Epithelial cell of esophagus (primary cell): ENCODE data around the gene FLNB.
A peak's percentile ranks its signal among the peaks of the same experiment; 100 is the strongest.

Source experiments
- DNase-seq: peaks from one replicate; pipeline ENCODE4 v3.0.0; 2010; ENCODE audit warnings: low read depth
- H3K4me3 ChIP-seq: 2 replicates; pipeline ENCODE4 v1.5.1; 2011; ENCODE audit warnings: mild to moderate bottlenecking, low read length, control low read depth
- CTCF ChIP-seq: IDR thresholded peaks from 2 replicates; pipeline ENCODE4 v1.5.1; 2011; ENCODE audit warnings: low read depth, mild to moderate bottlenecking, low read length, control low read depth, inconsistent platforms; ENCODE audit not compliant: insufficient read depth; ENCODE audit errors: missing control alignments

Gene FLNB

GRCh38 chr3:58150810-58151199 lies 142.6 kb downstream of the FLNB start:
- no peak for TF ChIP-seq CTCF
- peak; percentile 65 for DNase-seq

GRCh38 chr3:58151637-58152036 lies 143.4 kb downstream of the FLNB start:
- TF ChIP-seq CTCF: no peak
- no peak overlapping the region for H3K4me3 ChIP-seq
- no peak for DNase-seq

More at GRCh38 chr3:58150810-58151199, 142.6 kb downstream of the FLNB start:
- no peak overlapping the region for H3K4me3 ChIP-seq

- TF ChIP-seq CTCF: no peak
- H3K4me3 ChIP-seq: no peak overlapping the region
- no peak for DNase-seq
Measured at GRCh38 chr3:58152225-58153015, 144.2 kb downstream of the FLNB start.

- no peak for DNase-seq
- no peak for TF ChIP-seq CTCF
- H3K4me3 ChIP-seq: no peak overlapping the region
Measured at GRCh38 chr3:58153371-58153770, 145.1 kb downstream of the FLNB start.

- no peak overlapping the region for H3K4me3 ChIP-seq
- DNase-seq: no peak
- no peak for TF ChIP-seq CTCF
Measured at GRCh38 chr3:58154626-58155449, 146.6 kb downstream of the FLNB start.

- DNase-seq: peak; percentile 27
- H3K4me3 ChIP-seq: no peak overlapping the region
- TF ChIP-seq CTCF: no peak
Measured at GRCh38 chr3:58155838-58156237, 147.6 kb downstream of the FLNB start.

- H3K4me3 ChIP-seq: no peak overlapping the region
- no peak for TF ChIP-seq CTCF
- DNase-seq: no peak
Measured at GRCh38 chr3:58157700-58158099, 149.5 kb downstream of the FLNB start.
